D341Med (cell line): ENCODE measurements around the gene SLC25A21.

Experiments
- DNase-seq: peaks from one replicate; pipeline ENCODE4 v3.0.0; 2012; ENCODE audit warnings: low spot score

SLC25A21 gene

GRCh38 chr14:36662258-36662542 lies 510.2 kb downstream of the SLC25A21 start:
- no peak for DNase-seq

- no peak for DNase-seq
These were observed 510.7 kb downstream of the SLC25A21 start, which contains the start of gene PAX9 for GRCh38 chr14:36661506-36662257. PAX9 (plus strand) TSS chr14:36661860; CDS start chr14:36662090, 230 bp downstream.

GRCh38 chr14:36660736-36661505 lies 511.5 kb downstream of the SLC25A21 start:
- no peak for DNase-seq

GRCh38 chr14:36659822-36660735 lies 512.3 kb downstream of the SLC25A21 start:
- DNase-seq, result no peak

- DNase-seq, result no peak
These were observed 513.2 kb downstream of the SLC25A21 start for GRCh38 chr14:36659010-36659821.

- DNase-seq, result no peak
These were observed 514.0 kb downstream of the SLC25A21 start for GRCh38 chr14:36658123-36659009.

GRCh38 chr14:36657399-36658122 lies 514.8 kb downstream of the SLC25A21 start:
- no peak for DNase-seq

- no peak for DNase-seq
These were observed 515.6 kb downstream of the SLC25A21 start for GRCh38 chr14:36656687-36657398.

GRCh38 chr14:36655963-36656686 lies 516.3 kb downstream of the SLC25A21 start:
- DNase-seq, result no peak

GRCh38 chr14:36655571-36655962 lies 516.8 kb downstream of the SLC25A21 start:
- DNase-seq, result no peak

GRCh38 chr14:36654794-36655381 lies 517.5 kb downstream of the SLC25A21 start:
- DNase-seq, result no peak

- no peak for DNase-seq
These were observed 518.2 kb downstream of the SLC25A21 start for GRCh38 chr14:36653962-36654793.

GRCh38 chr14:36653413-36653812 lies 519.0 kb downstream of the SLC25A21 start:
- no peak for DNase-seq

GRCh38 chr14:36652542-36653201 lies 519.7 kb downstream of the SLC25A21 start:
- DNase-seq, result no peak

- no peak for DNase-seq
These were observed 522.3 kb downstream of the SLC25A21 start for GRCh38 chr14:36649872-36650650.
